ENCODE data around the gene CCRL2. TPM values are rescaled to one million over a fixed set of nuclear protein-coding genes. Genes with fewer than 3 reads are reported as not detected.

CCRL2 gene
- total RNA-seq, 2 donors from 2014 or later, result 2.1 to 3.7 TPM

- H3K36me3 Mint-ChIP-seq (ENCODE audit: low read depth), result no peaks in the 10 kb centered on the region
- no peak for ATAC-seq (replicated peaks)
Measured at GRCh38 chr3:46442576-46443530, 35.8 kb downstream of the CCRL2 start.

GRCh38 chr3:46447228-46447985, 40.3 kb downstream of the CCRL2 start:
- H3K27ac Mint-ChIP-seq, result no peak overlapping the region
- ATAC-seq (replicated peaks), result no peak
- no peaks in the 10 kb centered on the region for H3K9me3 Mint-ChIP-seq
- no peak overlapping the region for H3K4me3 Mint-ChIP-seq
- no peaks in the 10 kb centered on the region for H3K36me3 Mint-ChIP-seq (ENCODE audit: low read depth)
- no peaks in the 10 kb centered on the region for H3K4me1 Mint-ChIP-seq
- peaks cover 4% of the 10 kb centered on the region for H3K27me3 Mint-ChIP-seq

More at GRCh38 chr3:46442576-46443530, 35.8 kb downstream of the CCRL2 start:
- H3K27ac Mint-ChIP-seq, result no peak overlapping the region
- peaks cover 19% of the 10 kb centered on the region for H3K4me1 Mint-ChIP-seq
- no peaks in the 10 kb centered on the region for H3K27me3 Mint-ChIP-seq
- no peak overlapping the region for H3K4me3 Mint-ChIP-seq
- H3K9me3 Mint-ChIP-seq, result no peaks in the 10 kb centered on the region

- Mint-ChIP-seq H3K36me3 (ENCODE audit: low read depth) (no peaks in the 10 kb centered on the region), H3K27me3 (peaks cover 4% of the 10 kb centered on the region), H3K4me3 (no peak overlapping the region), H3K4me1 (no peaks in the 10 kb centered on the region), H3K9me3 (no peaks in the 10 kb centered on the region), H3K27ac (no peak overlapping the region)
- no peak for ATAC-seq (replicated peaks)
Measured at GRCh38 chr3:46448721-46449120, 41.7 kb downstream of the CCRL2 start.

- Mint-ChIP-seq H3K4me3 (no peak overlapping the region), H3K36me3 (ENCODE audit: low read depth) (no peaks in the 10 kb centered on the region), H3K27ac (no peak overlapping the region), H3K4me1 (no peaks in the 10 kb centered on the region), H3K27me3 (peaks cover 4% of the 10 kb centered on the region), H3K9me3 (no peaks in the 10 kb centered on the region)
- no peak for ATAC-seq (replicated peaks)
Measured at GRCh38 chr3:46449755-46450552, 42.9 kb downstream of the CCRL2 start.

GRCh38 chr3:46453526-46454208, 46.6 kb downstream of the CCRL2 start:
- Mint-ChIP-seq H3K36me3 (ENCODE audit: low read depth) (no peaks in the 10 kb centered on the region), H3K27me3 (peaks cover 4% of the 10 kb centered on the region), H3K27ac (no peak overlapping the region), H3K4me1 (no peaks in the 10 kb centered on the region), H3K9me3 (no peaks in the 10 kb centered on the region), H3K4me3 (no peak overlapping the region)
- no peak for ATAC-seq (replicated peaks)

- peaks cover 5% of the 10 kb centered on the region for H3K27me3 Mint-ChIP-seq
- H3K4me1 Mint-ChIP-seq, result no peaks in the 10 kb centered on the region
- no peak for ATAC-seq (replicated peaks)
- H3K36me3 Mint-ChIP-seq (ENCODE audit: low read depth), result no peaks in the 10 kb centered on the region
- no peak overlapping the region for H3K27ac Mint-ChIP-seq
- H3K9me3 Mint-ChIP-seq, result no peaks in the 10 kb centered on the region
- H3K4me3 Mint-ChIP-seq, result no peak overlapping the region
Measured at GRCh38 chr3:46454209-46454595, 47.1 kb downstream of the CCRL2 start.

GRCh38 chr3:46454606-46455005, 47.5 kb downstream of the CCRL2 start:
- Mint-ChIP-seq H3K4me3 (no peak overlapping the region), H3K36me3 (ENCODE audit: low read depth) (no peaks in the 10 kb centered on the region), H3K4me1 (no peaks in the 10 kb centered on the region), H3K27me3 (peaks cover 9% of the 10 kb centered on the region), H3K9me3 (no peaks in the 10 kb centered on the region), H3K27ac (no peak overlapping the region)
- no peak for ATAC-seq (replicated peaks)

- Mint-ChIP-seq H3K4me3 (no peak overlapping the region), H3K27ac (no peak overlapping the region), H3K4me1 (no peaks in the 10 kb centered on the region), H3K9me3 (no peaks in the 10 kb centered on the region), H3K36me3 (ENCODE audit: low read depth) (no peaks in the 10 kb centered on the region), H3K27me3 (peaks cover 18% of the 10 kb centered on the region)
- ATAC-seq (replicated peaks), result no peak
Measured at GRCh38 chr3:46455231-46456115, 48.4 kb downstream of the CCRL2 start.

- Mint-ChIP-seq H3K4me3 (no peak overlapping the region), H3K9me3 (no peaks in the 10 kb centered on the region), H3K4me1 (no peaks in the 10 kb centered on the region), H3K27ac (no peak overlapping the region), H3K36me3 (ENCODE audit: low read depth) (no peaks in the 10 kb centered on the region), H3K27me3 (peaks cover 19% of the 10 kb centered on the region)
- no peak for ATAC-seq (replicated peaks)
Measured at GRCh38 chr3:46456118-46456517, 49.1 kb downstream of the CCRL2 start.

Other genes with a start within 250 kb of the CCRL2 start
- gene CCR1, start 198.9 kb upstream of the CCRL2 start, total RNA-seq, result 1 to 10 TPM in 1 of 2 donors, under 1 TPM in 1; 0.66 to 1.8 TPM
- not detected for gene CCR3, start 164.8 kb upstream of the CCRL2 start, total RNA-seq
- 10 to 100 TPM in 1 of 2 donors, 1 to 10 TPM in 1; 2.9 to 17.5 TPM for gene CCR2, start 53.1 kb upstream of the CCRL2 start, total RNA-seq
- 10 to 100 TPM in 1 of 2 donors, 1 to 10 TPM in 1; 2.2 to 13.8 TPM for gene CCR5, start 36.3 kb upstream of the CCRL2 start, total RNA-seq
- not detected for gene LTF, start 57.6 kb downstream of the CCRL2 start, total RNA-seq
- not detected for gene RTP3, start 90.7 kb downstream of the CCRL2 start, total RNA-seq
- not detected for gene LRRC2, start 159.0 kb downstream of the CCRL2 start, total RNA-seq
- gene FAM240A, start 205.3 kb downstream of the CCRL2 start, total RNA-seq, result not detected

Data from activated T-helper 17 cell treated with anti-CD3 and anti-CD28 coated beads, Interleukin-2, amount 50 U/mL, for 72 hours (primary cell).